SU-DHL-6 (cell line): ENCODE data around the gene ECSCR.

Experiments
- H2AFZ ChIP-seq: fragments of 200-600 bp; sonication (generic); 2 replicates; pipeline ENCODE4 v1.6.1; 2014; ENCODE audit warnings: low read depth, mild to moderate bottlenecking, moderate library complexity, mixed read lengths, antibody characterized with exemption, low read length; ENCODE audit not compliant: severe bottlenecking
- H3F3A ChIP-seq: fragments of 200-600 bp; shearing (Covaris generic); 2 replicates; pipeline ENCODE4 v1.6.0; 2016; ENCODE audit warnings: antibody characterized with exemption, mild to moderate bottlenecking; ENCODE audit not compliant: insufficient read depth
- H3K27ac ChIP-seq: fragments of 200-600 bp; sonication (generic); 2 replicates; pipeline ENCODE4 v1.5.1; 2016; ENCODE audit warnings: low read depth, mild to moderate bottlenecking, low read length, moderate library complexity, mixed read lengths
- H3K27me3 ChIP-seq: fragments of 200-600 bp; sonication (generic), shearing (Covaris generic); 2 replicates; pipeline ENCODE4 v1.6.0; 2014; ENCODE audit warnings: mild to moderate bottlenecking, low read length
- H3K36me3 ChIP-seq: fragments of 200-600 bp; sonication (generic); 2 replicates; pipeline ENCODE4 v1.6.1; 2014; ENCODE audit warnings: mild to moderate bottlenecking, low read length, mixed read lengths
- H3K4me2 ChIP-seq: fragments of 300-600, 200-600 bp; shearing (Covaris generic), sonication (generic); 2 replicates; pipeline ENCODE4 v1.6.0; 2014; ENCODE audit warnings: low read length, low read depth, mild to moderate bottlenecking; ENCODE audit not compliant: poor library complexity, severe bottlenecking
- H3K4me3 ChIP-seq: fragments of 200-600 bp; sonication (generic); 2 replicates; pipeline ENCODE4 v1.5.1; 2014; ENCODE audit warnings: antibody characterized with exemption, low read length, mild to moderate bottlenecking, mixed read lengths; ENCODE audit not compliant: insufficient read depth, poor library complexity, severe bottlenecking
- H3K79me2 ChIP-seq: fragments of 200-600 bp; sonication (generic); 2 replicates; pipeline ENCODE4 v1.6.1; 2014; ENCODE audit warnings: mild to moderate bottlenecking, low read length, moderate library complexity; ENCODE audit not compliant: insufficient read depth
- H3K9ac ChIP-seq: fragments of 200-600 bp; sonication (generic); 2 replicates; pipeline ENCODE4 v1.7.0; 2014; ENCODE audit warnings: mild to moderate bottlenecking, low read length
- H3K9me2 ChIP-seq: fragments of 200-600 bp; sonication (generic); replicated peaks from 2 replicates; pipeline ENCODE4 v1.6.1; 2014; ENCODE audit warnings: low read length; ENCODE audit not compliant: insufficient read depth
- H3K9me3 ChIP-seq: fragments of 200-600 bp; sonication (generic); 2 replicates; pipeline ENCODE4 v1.6.1; 2014; ENCODE audit warnings: low read length, mixed read lengths; ENCODE audit not compliant: insufficient read depth
- H4K20me1 ChIP-seq: fragments of 200-600 bp; sonication (generic); 2 replicates; pipeline ENCODE4 v1.6.1; 2014; ENCODE audit warnings: low read depth, mild to moderate bottlenecking, antibody characterized with exemption, low read length, moderate library complexity, mixed read lengths
- CTCF ChIP-seq: fragments of 200-600 bp; sonication (generic); IDR thresholded peaks from one replicate; pipeline ENCODE4 v1.5.1; 2017; ENCODE audit warnings: antibody characterized with exemption, mild to moderate bottlenecking, low read length, moderate library complexity; ENCODE audit not compliant: insufficient read depth, poor library complexity, severe bottlenecking
- EZH2phosphoT487 ChIP-seq: fragments of 200-600 bp; sonication (generic), shearing (Covaris generic); conservative IDR thresholded peaks from 2 replicates; pipeline ENCODE4 v1.6.1; 2018; ENCODE audit warnings: mild to moderate bottlenecking, antibody characterized with exemption, low read length, moderate library complexity, mixed read lengths

Gene ECSCR

GRCh38 chr5:139459451-139459934, 3.0 kb downstream of the ECSCR start:
- Histone ChIP-seq H3K79me2 (no peaks in the 10 kb centered on the region), H3K4me3 (no peak overlapping the region), H3K27ac (no peak overlapping the region), H3K9me2 (no peaks in the 10 kb centered on the region), H2AFZ (no peak overlapping the region), H3K4me2 (no peak overlapping the region), H3K27me3 (no peaks in the 10 kb centered on the region), H3K36me3 (no peaks in the 10 kb centered on the region), H4K20me1 (no peaks in the 10 kb centered on the region), H3K9ac (no peak overlapping the region), H3K9me3 (no peaks in the 10 kb centered on the region), H3F3A (no peaks in the 10 kb centered on the region)
- TF ChIP-seq EZH2phosphoT487 (no peak), CTCF (no peak)

- Histone ChIP-seq H3K27ac (no peak overlapping the region), H3K4me2 (no peak overlapping the region), H2AFZ (no peak overlapping the region)
Measured at GRCh38 chr5:139458580-139459407, 3.7 kb downstream of the ECSCR start.

GRCh38 chr5:139457653-139458306, 4.8 kb downstream of the ECSCR start:
- Histone ChIP-seq H3F3A (no peaks in the 10 kb centered on the region), H3K4me2 (no peak overlapping the region), H3K9ac (no peak overlapping the region), H3K9me3 (no peaks in the 10 kb centered on the region), H4K20me1 (no peaks in the 10 kb centered on the region), H3K27ac (no peak overlapping the region), H3K79me2 (no peaks in the 10 kb centered on the region), H3K9me2 (no peaks in the 10 kb centered on the region), H2AFZ (no peak overlapping the region), H3K36me3 (no peaks in the 10 kb centered on the region), H3K4me3 (no peak overlapping the region), H3K27me3 (no peaks in the 10 kb centered on the region)
- TF ChIP-seq CTCF (no peak), EZH2phosphoT487 (no peak)

More at GRCh38 chr5:139458580-139459407, 3.7 kb downstream of the ECSCR start:
- Histone ChIP-seq H3K9me3 (no peaks in the 10 kb centered on the region), H3K4me3 (no peak overlapping the region), H3K9me2 (no peaks in the 10 kb centered on the region), H3K36me3 (no peaks in the 10 kb centered on the region), H3F3A (no peaks in the 10 kb centered on the region), H3K27me3 (no peaks in the 10 kb centered on the region), H3K79me2 (no peaks in the 10 kb centered on the region), H3K9ac (no peak overlapping the region), H4K20me1 (no peaks in the 10 kb centered on the region)
- TF ChIP-seq CTCF (no peak), EZH2phosphoT487 (no peak)
